Activated CD4-positive, alpha-beta T cell treated with anti-CD3 and anti-CD28 coated beads, Interleukin-2, amount 50 U/mL, for 16 hours (primary cell): Measurements from ENCODE around the gene C10orf67.
"Not testable (repeated sequence)": the region's sequence is repeated elsewhere in the genome, so short reads cannot be mapped to it uniquely, and the experiment has no call there.

Experiments used
- DNase-seq: peaks from one replicate; pipeline ENCODE4 v3.0.0-alpha.2; 2020

Gene C10orf67

GRCh38 chr10:23344241-23344841, at the start of gene C10orf67:
TSS of gene C10orf67 (minus strand) at chr10:23344797. CDS start at chr10:23344774, 23 bp downstream.
- DNase-seq = no peak

GRCh38 chr10:23391821-23392220, 47.2 kb upstream of the C10orf67 start:
- DNase-seq = peak; percentile 78

- no peak for DNase-seq
These were observed 46.2 kb upstream of the C10orf67 start for GRCh38 chr10:23390809-23391208.

GRCh38 chr10:23390408-23390807, 45.8 kb upstream of the C10orf67 start:
- DNase-seq = not testable (repeated sequence)

GRCh38 chr10:23387516-23387915, 42.9 kb upstream of the C10orf67 start:
- DNase-seq = not testable (repeated sequence)

- no peak for DNase-seq
These were observed 41.5 kb upstream of the C10orf67 start for GRCh38 chr10:23386052-23386451.

GRCh38 chr10:23384364-23384763, 39.8 kb upstream of the C10orf67 start:
- DNase-seq = no peak

GRCh38 chr10:23383637-23384036, 39.0 kb upstream of the C10orf67 start:
- no peak for DNase-seq

- no peak for DNase-seq
These were observed 36.9 kb upstream of the C10orf67 start for GRCh38 chr10:23381298-23382040.

- DNase-seq = no peak
These were observed 35.1 kb upstream of the C10orf67 start for GRCh38 chr10:23379686-23380085.

- DNase-seq = no peak
These were observed 31.6 kb upstream of the C10orf67 start for GRCh38 chr10:23376229-23376655.

- DNase-seq = no peak
These were observed 30.8 kb upstream of the C10orf67 start for GRCh38 chr10:23375366-23375765.

- no peak for DNase-seq
These were observed 28.6 kb upstream of the C10orf67 start for GRCh38 chr10:23373156-23373555.

- no peak for DNase-seq
These were observed 26.5 kb upstream of the C10orf67 start for GRCh38 chr10:23371073-23371472.

GRCh38 chr10:23370106-23370505, 25.5 kb upstream of the C10orf67 start:
- no peak for DNase-seq

GRCh38 chr10:23368816-23369640, 24.4 kb upstream of the C10orf67 start:
- DNase-seq = peak; percentile 84

GRCh38 chr10:23367896-23368595, 23.4 kb upstream of the C10orf67 start:
- no peak for DNase-seq

GRCh38 chr10:23365417-23366030, 20.9 kb upstream of the C10orf67 start:
- DNase-seq = peak; percentile 84

- peak; percentile 71 for DNase-seq
These were observed 19.8 kb upstream of the C10orf67 start for GRCh38 chr10:23364378-23364777.

- no peak for DNase-seq
These were observed 19.2 kb upstream of the C10orf67 start for GRCh38 chr10:23363793-23364135.

GRCh38 chr10:23362879-23363792, 18.5 kb upstream of the C10orf67 start:
- DNase-seq = peak; percentile 79
